Dendritic cell treated with granulocyte-macrophage colony-stimulating factor and Interleukin-4, amounts not matched to agents 40 ng/mL and 50 ng/mL, for 4 days (primary cell): ENCODE results near the gene FBN1.

Experiments used
- H3K27ac Mint-ChIP-seq: one replicate; pipeline ENCODE4 v1.8.0; 2022; ENCODE audit warnings: mild to moderate bottlenecking, mixed read lengths
- H3K27me3 Mint-ChIP-seq: one replicate; pipeline ENCODE4 v1.8.0; 2022; ENCODE audit warnings: mild to moderate bottlenecking, mixed read lengths
- H3K36me3 Mint-ChIP-seq: one replicate; pipeline ENCODE4 v1.8.0; 2022; ENCODE audit warnings: low read depth, mixed read lengths
- H3K4me1 Mint-ChIP-seq: one replicate; pipeline ENCODE4 v1.8.0; 2022; ENCODE audit warnings: low read depth, mixed read lengths
- H3K4me3 Mint-ChIP-seq: one replicate; pipeline ENCODE4 v1.8.0; 2022; ENCODE audit warnings: mild to moderate bottlenecking, moderate library complexity, mixed read lengths
- H3K9me3 Mint-ChIP-seq: one replicate; pipeline ENCODE4 v1.8.0; 2022; ENCODE audit warnings: mixed read lengths
- intact Hi-C: fragments of 100-400 bp; cut with micrococcal nuclease; formaldehyde crosslinking; loops from one replicate; pipeline ENCODE4 v1.15.0; 2022

Gene FBN1

GRCh38 chr15:48388016-48388851 lies 257.3 kb downstream of the FBN1 start:
- Mint-ChIP-seq H3K4me1 (no peaks in the 10 kb centered on the region), H3K36me3 (no peaks in the 10 kb centered on the region), H3K27me3 (no peaks in the 10 kb centered on the region), H3K9me3 (no peaks in the 10 kb centered on the region), H3K4me3 (no peak overlapping the region), H3K27ac (no peak overlapping the region)
- intact Hi-C loops, result no loop called here

GRCh38 chr15:48385031-48385830 lies 260.3 kb downstream of the FBN1 start:
- Mint-ChIP-seq H3K4me1 (no peaks in the 10 kb centered on the region), H3K36me3 (no peaks in the 10 kb centered on the region), H3K9me3 (no peaks in the 10 kb centered on the region), H3K27me3 (no peaks in the 10 kb centered on the region), H3K27ac (no peak overlapping the region), H3K4me3 (no peak overlapping the region)
- intact Hi-C loops, result no loop called here

- intact Hi-C loops, result no loop called here
- H3K36me3 Mint-ChIP-seq, result no peaks in the 10 kb centered on the region
- H3K4me3 Mint-ChIP-seq, result no peak overlapping the region
- H3K27me3 Mint-ChIP-seq, result no peaks in the 10 kb centered on the region
- H3K9me3 Mint-ChIP-seq, result peaks cover 6% of the 10 kb centered on the region
- H3K27ac Mint-ChIP-seq, result no peak overlapping the region
- no peaks in the 10 kb centered on the region for H3K4me1 Mint-ChIP-seq
Observed at GRCh38 chr15:48384616-48385015, 260.9 kb downstream of the FBN1 start.

- H3K4me3 Mint-ChIP-seq, result no peak overlapping the region
- intact Hi-C loops, result no loop called here
- peaks cover 6% of the 10 kb centered on the region for H3K9me3 Mint-ChIP-seq
- no peaks in the 10 kb centered on the region for H3K27me3 Mint-ChIP-seq
- no peaks in the 10 kb centered on the region for H3K4me1 Mint-ChIP-seq
- no peaks in the 10 kb centered on the region for H3K36me3 Mint-ChIP-seq
- no peak overlapping the region for H3K27ac Mint-ChIP-seq
Observed at GRCh38 chr15:48383031-48383430, 262.5 kb downstream of the FBN1 start.

- no peak overlapping the region for H3K27ac Mint-ChIP-seq
- no peaks in the 10 kb centered on the region for H3K4me1 Mint-ChIP-seq
- no peaks in the 10 kb centered on the region for H3K36me3 Mint-ChIP-seq
- no peak overlapping the region for H3K4me3 Mint-ChIP-seq
- H3K27me3 Mint-ChIP-seq, result no peaks in the 10 kb centered on the region
- intact Hi-C loops, result no loop called here
- H3K9me3 Mint-ChIP-seq, result peaks cover 6% of the 10 kb centered on the region
Observed at GRCh38 chr15:48381861-48382260, 263.6 kb downstream of the FBN1 start.

- intact Hi-C loops, result no loop called here
- Mint-ChIP-seq H3K4me1 (no peaks in the 10 kb centered on the region), H3K36me3 (no peaks in the 10 kb centered on the region), H3K9me3 (peaks cover 11% of the 10 kb centered on the region), H3K27ac (no peak overlapping the region), H3K27me3 (no peaks in the 10 kb centered on the region), H3K4me3 (no peak overlapping the region)
Observed at GRCh38 chr15:48380198-48380597, 265.3 kb downstream of the FBN1 start.

- Mint-ChIP-seq H3K27me3 (peaks cover 5% of the 10 kb centered on the region), H3K27ac (no peak overlapping the region), H3K9me3 (peaks cover 11% of the 10 kb centered on the region), H3K4me1 (no peaks in the 10 kb centered on the region), H3K36me3 (no peaks in the 10 kb centered on the region), H3K4me3 (no peak overlapping the region)
- intact Hi-C loops, result no loop called here
Observed at GRCh38 chr15:48375767-48376166, 269.7 kb downstream of the FBN1 start.

GRCh38 chr15:48374472-48374871 lies 271.0 kb downstream of the FBN1 start:
- H3K27me3 Mint-ChIP-seq, result peaks cover 5% of the 10 kb centered on the region
- peaks cover 5% of the 10 kb centered on the region for H3K9me3 Mint-ChIP-seq
- intact Hi-C loops, result no loop called here
- H3K4me1 Mint-ChIP-seq, result no peaks in the 10 kb centered on the region
- no peaks in the 10 kb centered on the region for H3K36me3 Mint-ChIP-seq
- H3K4me3 Mint-ChIP-seq, result no peak overlapping the region
- H3K27ac Mint-ChIP-seq, result no peak overlapping the region

- Mint-ChIP-seq H3K4me1 (no peaks in the 10 kb centered on the region), H3K36me3 (no peaks in the 10 kb centered on the region), H3K27me3 (peaks cover 5% of the 10 kb centered on the region), H3K4me3 (no peak overlapping the region), H3K27ac (no peak overlapping the region), H3K9me3 (peaks cover 5% of the 10 kb centered on the region)
- intact Hi-C loops, result no loop called here
Observed at GRCh38 chr15:48373821-48374451, 271.6 kb downstream of the FBN1 start.

GRCh38 chr15:48371961-48372360 lies 273.5 kb downstream of the FBN1 start:
- Mint-ChIP-seq H3K27me3 (peaks cover 5% of the 10 kb centered on the region), H3K27ac (no peak overlapping the region), H3K36me3 (no peaks in the 10 kb centered on the region), H3K4me1 (no peaks in the 10 kb centered on the region), H3K9me3 (peaks cover 5% of the 10 kb centered on the region), H3K4me3 (no peak overlapping the region)
- intact Hi-C loops, result no loop called here

- Mint-ChIP-seq H3K4me1 (no peaks in the 10 kb centered on the region), H3K4me3 (no peak overlapping the region), H3K27ac (no peak overlapping the region), H3K36me3 (no peaks in the 10 kb centered on the region), H3K9me3 (peaks cover 5% of the 10 kb centered on the region), H3K27me3 (peaks cover 5% of the 10 kb centered on the region)
- intact Hi-C loops, result no loop called here
Observed at GRCh38 chr15:48371550-48371949, 274.0 kb downstream of the FBN1 start.

- H3K9me3 Mint-ChIP-seq, result no peaks in the 10 kb centered on the region
- H3K27me3 Mint-ChIP-seq, result peaks cover 5% of the 10 kb centered on the region
- H3K4me1 Mint-ChIP-seq, result no peaks in the 10 kb centered on the region
- H3K4me3 Mint-ChIP-seq, result no peak overlapping the region
- intact Hi-C loops, result no loop called here
- no peak overlapping the region for H3K27ac Mint-ChIP-seq
- H3K36me3 Mint-ChIP-seq, result no peaks in the 10 kb centered on the region
Observed at GRCh38 chr15:48370460-48370859, 275.0 kb downstream of the FBN1 start.

- no peaks in the 10 kb centered on the region for H3K27me3 Mint-ChIP-seq
- no peak overlapping the region for H3K27ac Mint-ChIP-seq
- H3K4me3 Mint-ChIP-seq, result no peak overlapping the region
- intact Hi-C loops, result no loop called here
- H3K36me3 Mint-ChIP-seq, result no peaks in the 10 kb centered on the region
- no peaks in the 10 kb centered on the region for H3K9me3 Mint-ChIP-seq
- no peaks in the 10 kb centered on the region for H3K4me1 Mint-ChIP-seq
Observed at GRCh38 chr15:48367483-48367882, 278.0 kb downstream of the FBN1 start.
